HG02623 (cell line): ENCODE measurements around the gene MORN1.

Source experiments
- ATAC-seq: cut with Tn5 transposase; IDR thresholded peaks from one replicate; pipeline ENCODE4 v1.9.1; 2021; ENCODE audit warnings: moderate library complexity; ENCODE audit not compliant: unreplicated experiment

Gene MORN1

GRCh38 chr1:2353551-2354438 lies 37.6 kb downstream of the MORN1 start:
- ATAC-seq: no peak

- no peak for ATAC-seq
Observed at GRCh38 chr1:2352897-2353550, 38.3 kb downstream of the MORN1 start.

GRCh38 chr1:2352341-2352896 lies 38.9 kb downstream of the MORN1 start:
- ATAC-seq: no peak

GRCh38 chr1:2351723-2352122 lies 39.6 kb downstream of the MORN1 start:
- ATAC-seq: no peak

GRCh38 chr1:2350911-2351655 lies 40.3 kb downstream of the MORN1 start:
- ATAC-seq: no peak

- ATAC-seq: no peak
Observed at GRCh38 chr1:2350501-2350900, 40.9 kb downstream of the MORN1 start.

- ATAC-seq: no peak
Observed at GRCh38 chr1:2349806-2350205, 41.5 kb downstream of the MORN1 start.

GRCh38 chr1:2348346-2349325 lies 42.7 kb downstream of the MORN1 start:
- no peak for ATAC-seq

- no peak for ATAC-seq
Observed at GRCh38 chr1:2347896-2348295, 43.5 kb downstream of the MORN1 start.

- ATAC-seq: no peak
Observed at GRCh38 chr1:2347409-2347785, 44.0 kb downstream of the MORN1 start.

- no peak for ATAC-seq
Observed at GRCh38 chr1:2346691-2347408, 44.5 kb downstream of the MORN1 start.

- ATAC-seq: no peak
Observed at GRCh38 chr1:2345297-2346075, 45.9 kb downstream of the MORN1 start.

- no peak for ATAC-seq
Observed at GRCh38 chr1:2344744-2345296, 46.5 kb downstream of the MORN1 start.

- ATAC-seq: no peak
Observed at GRCh38 chr1:2344121-2344681, 47.2 kb downstream of the MORN1 start.

GRCh38 chr1:2343023-2343935 lies 48.1 kb downstream of the MORN1 start:
- ATAC-seq: no peak

GRCh38 chr1:2342384-2343022 lies 48.9 kb downstream of the MORN1 start:
- no peak for ATAC-seq
